Embryonic facial prominence (tissue), 1 donor: ENCODE measurements around the gene RNF224.

Source experiments
- DNase-seq: peaks from one replicate; pipeline ENCODE4 v3.0.0-alpha.2; 2016; ENCODE audit errors: extremely low spot score

Gene RNF224

DNA sequence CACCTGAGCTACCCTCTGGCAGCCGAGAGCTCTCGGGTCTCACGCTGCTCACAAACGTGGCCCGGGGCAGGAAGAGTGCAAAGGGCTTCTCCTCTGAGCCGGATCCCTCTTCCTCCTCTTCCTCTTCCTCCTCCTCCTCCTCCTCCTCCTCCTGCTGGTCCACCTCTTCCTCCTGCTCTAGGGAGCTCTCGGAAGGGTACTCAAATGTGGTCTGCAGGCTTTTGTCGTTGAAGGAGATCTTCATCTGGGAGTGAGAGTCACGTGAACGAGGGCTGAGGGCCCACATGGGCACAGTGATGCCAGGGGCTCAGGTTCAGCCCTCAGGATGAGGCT, 34.9 kb upstream of the RNF224 start:
- DNase-seq = no peak

DNA sequence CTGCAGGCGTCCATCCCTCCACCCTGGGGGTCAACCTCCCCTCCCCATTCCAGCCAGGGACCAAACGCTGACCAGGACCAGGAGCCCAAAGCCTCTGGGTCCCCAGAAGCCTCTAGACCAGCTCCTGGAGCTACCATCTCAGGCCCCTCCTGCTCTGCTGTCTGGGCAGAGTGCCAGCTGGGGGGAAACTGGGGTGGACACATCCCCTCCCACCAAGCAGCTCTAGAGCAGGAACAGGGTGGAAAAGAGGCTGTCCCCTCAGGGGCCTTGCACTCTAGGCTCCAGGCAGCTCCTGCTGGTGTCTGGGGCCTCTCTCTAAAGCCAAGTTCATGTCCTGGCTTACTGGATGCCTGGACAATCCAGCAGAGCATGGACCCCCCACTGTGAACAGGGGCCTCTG, 34.4 kb upstream of the RNF224 start:
- DNase-seq = no peak

DNA sequence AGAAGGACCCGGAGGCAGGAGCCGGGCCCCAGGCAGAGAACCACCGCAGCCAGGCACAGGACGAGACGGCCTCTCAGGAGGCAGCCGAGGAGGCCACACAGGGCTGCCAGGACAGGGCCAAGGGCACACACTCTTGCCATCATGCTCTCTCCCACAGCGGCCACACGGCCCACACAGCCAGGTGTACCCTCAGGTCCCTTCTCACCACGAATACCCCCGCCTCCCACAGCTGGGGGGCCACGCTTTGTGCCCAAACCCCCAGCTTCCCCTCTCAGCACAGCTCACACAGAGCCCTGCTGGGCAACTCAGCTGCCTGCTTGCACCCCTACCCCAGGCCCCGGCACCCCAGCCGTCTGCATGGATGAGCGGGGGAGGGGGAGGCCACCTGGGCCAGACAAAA, 33.5 kb upstream of the RNF224 start:
- DNase-seq = no peak

DNA sequence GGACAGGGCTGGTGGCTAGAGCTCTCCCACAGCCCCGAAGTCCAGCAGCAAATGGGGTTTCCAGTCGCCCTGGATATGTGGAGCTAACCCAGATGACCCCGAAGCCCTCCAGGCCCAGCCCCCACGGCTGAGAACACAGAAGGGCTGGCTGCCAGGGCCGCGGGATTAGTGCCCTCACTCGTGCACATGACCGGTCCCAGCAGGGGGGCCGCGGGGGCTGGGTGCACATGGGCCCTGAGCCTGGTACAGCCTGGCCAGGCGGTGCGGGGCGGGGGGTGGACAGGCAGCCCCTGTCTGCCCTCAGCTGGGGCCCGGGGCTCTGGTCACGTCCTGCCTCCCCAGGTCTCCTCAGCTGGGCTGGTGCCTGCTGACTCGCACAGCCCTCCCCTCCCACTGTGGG, 32.9 kb upstream of the RNF224 start:
- DNase-seq = no peak

DNA sequence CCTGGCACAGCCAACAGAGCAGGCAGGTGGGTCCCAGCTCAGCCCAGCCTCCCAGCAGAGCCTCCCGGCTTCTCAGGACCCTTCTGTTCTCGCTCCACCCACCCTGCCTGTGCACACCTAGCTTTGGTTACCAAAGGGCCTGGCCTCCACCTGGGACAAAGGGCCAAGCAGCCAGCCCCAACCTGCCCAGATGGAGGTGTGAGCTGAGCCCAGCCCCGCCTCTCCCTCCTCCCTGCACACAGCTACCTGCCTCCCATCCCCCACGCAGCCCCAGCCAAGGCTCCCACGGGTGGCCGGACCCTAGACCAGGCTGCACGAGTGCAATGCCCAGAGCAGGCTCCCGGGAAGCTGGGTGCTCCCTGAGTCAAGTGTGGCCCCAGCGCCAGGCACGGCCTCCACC, 32.4 kb upstream of the RNF224 start:
- no peak for DNase-seq

DNA sequence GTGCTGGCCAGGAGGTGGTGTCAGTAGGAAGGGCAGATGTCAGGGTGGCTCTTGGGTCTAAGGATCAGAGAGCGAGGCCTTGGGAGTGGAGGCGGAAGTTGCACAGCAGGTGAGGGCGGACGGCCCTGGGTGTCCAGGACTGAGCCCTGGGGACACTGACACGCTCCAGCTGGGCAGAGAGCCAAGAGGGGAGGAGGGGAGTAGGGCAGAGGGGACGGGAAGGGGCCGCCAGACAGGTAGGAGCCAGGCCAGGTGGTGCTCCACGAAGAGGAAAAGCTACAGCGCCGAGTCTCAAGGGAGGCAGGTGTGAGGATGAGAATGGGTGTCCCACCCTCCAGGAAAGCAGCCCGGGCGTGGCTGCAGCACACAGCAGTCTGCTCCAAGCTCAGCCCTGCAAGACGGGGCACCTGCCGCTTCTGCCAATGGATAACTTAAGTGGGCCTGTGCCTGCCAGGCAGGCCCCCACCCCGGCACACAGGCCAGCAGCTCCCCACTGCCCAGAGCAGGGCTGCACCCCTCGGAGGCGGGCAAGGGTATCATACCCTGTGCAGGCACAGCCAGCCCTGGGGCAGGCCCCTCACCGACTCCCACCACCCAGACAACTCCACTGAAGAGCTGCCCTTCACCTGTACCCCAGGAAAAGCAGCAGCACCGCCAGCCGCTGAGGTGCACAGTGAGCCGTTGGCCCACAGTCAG, 31.6 kb upstream of the RNF224 start:
- no peak for DNase-seq

DNA sequence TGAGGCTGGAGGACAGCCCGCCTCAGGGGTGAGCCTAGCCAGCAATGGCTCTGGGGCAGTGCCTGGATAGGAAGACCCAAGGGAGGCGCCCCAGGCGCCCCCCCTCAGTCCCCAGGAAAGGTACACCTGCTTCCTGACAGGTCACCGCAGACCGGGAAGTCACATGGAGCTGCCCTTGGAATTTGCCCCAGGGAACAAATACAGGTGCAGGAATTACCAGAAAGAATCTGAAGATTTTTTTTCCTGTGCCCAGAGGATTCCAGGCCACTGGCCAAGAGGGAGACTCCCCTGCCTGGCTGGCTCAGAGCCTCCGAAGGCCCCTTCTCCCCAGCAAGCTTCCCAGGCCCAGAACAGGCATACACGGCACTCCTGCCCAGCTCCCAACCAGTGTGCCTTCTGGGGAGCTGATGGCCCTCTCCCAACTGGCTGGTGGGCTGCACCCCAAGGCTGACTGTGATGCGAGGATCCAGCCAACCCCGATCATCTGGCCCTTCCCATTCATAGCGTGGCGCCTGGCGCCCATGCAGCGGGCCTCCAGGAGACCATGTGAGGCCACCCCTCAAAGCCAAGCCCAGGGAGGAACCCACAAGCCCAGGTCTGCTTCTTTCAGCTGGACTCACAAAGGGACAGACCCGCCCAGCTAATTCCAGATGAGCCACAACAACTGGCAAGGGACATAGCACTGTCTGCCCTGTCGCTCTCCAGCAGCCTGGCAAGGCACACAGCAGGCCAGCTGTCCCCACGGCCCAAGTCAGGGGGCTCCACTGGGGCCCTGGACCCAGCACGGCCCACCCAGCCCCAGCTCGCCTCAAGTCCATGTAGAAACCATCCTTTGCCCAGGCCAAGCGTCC, 29.0 kb upstream of the RNF224 start:
- no peak for DNase-seq

DNA sequence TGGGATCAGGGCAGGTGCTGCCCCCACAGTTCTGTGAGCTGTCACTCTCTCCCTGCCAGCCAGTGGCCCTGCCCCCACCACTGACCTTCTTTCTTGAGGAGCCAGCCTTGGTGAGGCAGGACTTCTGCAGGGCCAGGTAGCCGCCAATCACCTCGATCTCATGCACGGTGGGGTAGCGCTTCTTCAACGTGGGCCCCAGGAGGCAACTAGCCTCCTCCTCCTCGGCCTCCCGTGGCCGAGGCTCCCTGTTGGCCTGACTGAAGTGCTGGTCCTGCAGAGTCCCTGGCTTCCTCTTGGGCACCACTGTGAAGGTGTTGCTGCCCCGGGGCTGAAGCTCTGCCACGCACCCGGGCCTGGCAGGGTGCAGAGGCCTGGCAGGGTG, 28.4 kb upstream of the RNF224 start:
- no peak for DNase-seq

DNA sequence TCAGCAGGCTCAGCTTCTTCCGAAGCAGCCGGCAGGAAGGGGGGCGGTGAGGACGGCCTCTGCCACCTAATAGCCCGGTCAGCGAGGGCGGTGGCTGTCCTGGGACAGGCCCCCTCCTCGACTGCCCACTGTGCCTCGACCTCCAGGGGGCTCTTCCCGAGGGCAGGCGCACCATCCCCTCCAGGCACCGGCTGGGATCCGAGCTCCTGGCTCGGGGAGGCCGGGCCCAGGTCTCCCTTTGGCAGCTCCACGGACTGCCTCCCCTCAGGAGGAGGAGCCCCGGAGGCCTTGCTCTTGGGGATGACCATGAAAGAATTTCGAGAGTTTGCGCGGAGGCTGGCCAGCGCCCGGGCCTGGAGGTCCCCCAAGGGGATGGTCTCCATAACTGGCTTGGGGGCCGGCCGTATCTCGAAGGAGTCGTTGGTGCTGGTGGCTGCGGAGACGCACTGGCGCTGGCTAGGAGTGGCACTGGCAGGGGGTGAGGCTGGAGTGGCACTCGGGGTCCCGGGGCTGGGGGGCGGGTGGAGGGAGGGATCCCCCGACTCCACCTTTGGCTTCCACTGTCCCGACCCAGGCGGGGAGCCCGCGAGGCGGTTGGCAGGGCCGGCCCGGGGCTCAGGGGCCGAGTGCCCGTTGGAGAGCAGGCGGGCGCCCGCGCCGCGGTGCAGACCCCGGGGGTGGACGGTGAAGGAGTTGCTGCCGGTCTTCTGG, 27.7 kb upstream of the RNF224 start:
- no peak for DNase-seq

DNA sequence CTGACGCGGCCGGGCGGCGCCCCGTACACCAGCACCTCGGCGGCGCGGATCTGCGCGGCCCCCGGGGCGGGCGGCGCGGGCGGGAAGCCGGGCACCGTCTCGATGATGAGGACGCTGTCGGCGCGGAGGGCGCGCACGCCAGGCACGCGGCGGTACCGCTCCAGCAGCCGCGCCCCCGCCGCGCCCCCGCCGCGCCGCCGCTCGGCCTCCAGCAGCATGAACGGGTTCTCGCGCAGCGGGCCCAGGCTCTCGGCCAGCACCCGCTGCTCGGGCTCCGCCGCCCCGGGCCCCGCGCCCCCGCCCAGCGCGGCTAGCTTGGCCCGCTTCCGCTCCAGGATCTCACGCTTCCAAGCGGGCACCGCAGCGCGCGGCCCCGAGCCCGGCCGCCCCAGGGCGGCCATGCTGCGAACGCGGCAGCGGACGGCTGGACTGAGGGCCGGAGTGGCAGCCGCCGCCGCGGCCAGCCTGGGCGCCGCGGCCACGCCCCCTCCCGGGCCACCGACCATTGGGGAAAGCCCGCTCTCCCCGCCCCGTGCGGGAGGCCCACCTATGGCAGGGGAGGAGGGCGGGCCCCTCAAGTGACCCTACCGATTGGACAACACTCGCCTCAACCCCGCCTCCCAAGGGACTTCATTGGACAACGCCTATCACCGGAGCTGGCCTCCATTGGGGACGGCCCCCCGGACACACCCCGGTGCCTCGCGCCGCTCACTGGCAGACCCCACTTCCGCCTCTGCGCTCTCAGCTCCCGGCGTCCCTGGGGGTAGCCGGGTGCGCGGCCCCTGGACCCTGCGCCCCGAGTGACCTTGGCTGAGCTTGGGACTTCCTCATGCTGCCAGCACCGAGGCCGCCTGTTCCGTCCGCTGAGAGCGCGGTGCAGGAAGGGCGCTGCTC, 26.7 kb upstream of the RNF224 start, which contains the start of gene TPRN:
TSS of gene TPRN (minus strand) at position 431 of the 894 bp plus-strand sequence. CDS start at position 401, 30 bp downstream.
- DNase-seq = peak; percentile 91

DNA sequence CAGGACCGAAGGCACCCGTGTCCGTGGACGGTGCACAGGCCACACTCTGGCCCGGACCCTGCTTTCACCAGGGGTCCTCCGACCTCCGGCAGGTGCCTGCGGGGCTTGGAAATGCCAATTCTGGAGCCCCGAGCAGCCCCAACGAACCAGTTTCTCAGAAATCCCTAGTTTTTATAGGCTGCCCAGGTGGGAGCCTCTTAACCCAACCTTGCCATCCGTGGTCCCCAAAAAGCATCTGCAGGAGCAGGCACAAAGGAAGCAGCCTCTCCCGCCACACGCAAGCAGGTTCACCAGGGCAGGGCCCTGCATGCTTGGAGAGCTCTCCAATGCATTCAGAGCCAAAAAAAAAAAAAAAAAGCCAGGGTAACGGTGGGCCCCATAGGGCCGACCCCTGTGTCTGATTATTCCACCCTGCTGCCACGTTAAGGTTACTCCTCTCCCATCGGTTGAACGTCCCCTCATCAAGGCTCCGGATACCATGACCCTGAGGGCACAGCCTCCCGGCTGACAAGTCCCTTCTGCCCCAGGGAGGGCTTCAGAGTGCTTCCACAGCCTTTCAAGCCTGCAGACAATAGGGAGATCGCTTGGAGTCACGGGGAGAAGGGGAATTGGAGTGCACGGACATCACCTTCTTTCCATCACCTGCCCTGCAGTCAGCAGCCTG, 26.0 kb upstream of the RNF224 start:
- DNase-seq = no peak

DNA sequence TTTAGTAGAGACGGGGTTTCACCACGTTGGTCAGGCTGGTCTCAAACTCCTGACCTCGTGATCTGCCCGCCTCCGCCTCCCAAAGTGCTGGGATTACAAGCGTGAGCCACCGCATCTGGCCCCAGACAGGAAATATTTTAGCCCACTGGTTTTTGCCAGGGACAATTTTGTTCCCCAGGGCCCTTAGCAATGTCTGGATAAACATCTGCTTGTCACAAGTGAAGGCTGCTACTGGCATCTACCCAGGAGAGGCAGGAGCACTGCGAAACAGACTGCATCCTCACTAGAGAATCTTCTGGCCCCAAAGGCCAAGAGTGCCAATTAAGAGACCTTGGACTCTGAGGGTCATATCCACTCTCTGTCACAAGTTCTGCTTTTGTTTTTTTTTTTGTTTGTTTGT, 24.3 kb upstream of the RNF224 start:
- no peak for DNase-seq

DNA sequence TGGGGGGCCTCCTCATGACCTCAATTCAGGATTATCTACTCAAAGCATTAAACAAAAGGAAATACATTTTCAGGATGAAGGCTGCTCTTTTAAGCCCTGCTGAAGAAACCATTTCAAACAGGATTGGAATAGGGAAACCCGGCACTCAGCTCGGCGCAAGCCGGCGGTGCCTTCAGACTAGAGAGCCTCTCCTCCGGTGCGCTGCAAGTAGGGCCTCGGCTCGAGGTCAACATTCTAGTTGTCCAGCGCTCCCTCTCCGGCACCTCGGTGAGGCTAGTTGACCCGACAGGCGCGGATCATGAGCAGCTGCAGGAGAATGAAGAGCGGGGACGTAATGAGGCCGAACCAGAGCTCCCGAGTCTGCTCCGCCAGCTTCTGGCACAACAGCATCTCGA, 22.6 kb upstream of the RNF224 start:
- DNase-seq = no peak

DNA sequence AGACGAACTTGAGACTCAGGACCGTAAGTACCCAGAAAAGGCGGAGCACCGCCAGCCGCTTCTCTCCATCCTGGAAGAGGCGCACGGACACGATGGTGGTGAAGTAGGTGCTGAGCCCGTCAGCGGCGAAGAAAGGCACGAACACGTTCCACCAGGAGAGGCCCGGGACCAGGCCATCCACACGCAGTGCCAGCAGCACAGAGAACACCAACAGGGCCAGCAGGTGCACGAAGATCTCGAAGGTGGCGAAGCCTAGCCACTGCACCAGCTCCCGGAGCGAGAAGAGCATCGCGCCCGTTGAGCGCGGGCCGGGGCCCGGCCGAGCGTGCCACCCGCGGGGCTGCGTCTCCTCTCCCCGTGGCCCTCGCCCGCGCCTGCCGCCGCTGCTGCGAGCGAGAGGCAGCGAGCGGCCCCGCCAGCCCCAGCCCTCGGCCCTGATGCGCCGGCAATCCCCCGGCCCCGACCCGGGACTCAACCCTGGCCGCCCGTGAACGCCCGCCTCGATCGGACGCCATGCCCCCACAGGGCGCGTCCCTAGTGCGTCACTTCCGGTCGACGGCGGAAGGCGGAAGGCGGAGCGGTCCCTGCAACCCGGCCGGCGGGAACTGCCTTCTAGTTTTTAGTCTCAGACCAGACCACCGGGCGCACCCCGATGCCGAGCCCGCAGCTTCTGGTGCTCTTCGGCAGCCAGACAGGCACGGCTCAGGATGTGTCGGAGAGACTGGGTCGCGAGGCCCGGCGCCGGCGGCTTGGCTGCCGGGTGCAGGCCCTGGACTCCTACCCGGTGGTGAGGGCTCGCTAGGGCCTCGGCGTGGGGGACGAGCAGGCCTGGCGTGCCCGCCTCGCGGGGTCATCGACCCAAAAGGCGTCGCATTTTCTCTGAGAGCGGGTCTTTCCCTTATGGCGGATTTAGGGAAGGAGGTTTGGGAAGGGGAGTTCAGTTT, 21.9 kb upstream of the RNF224 start, which contains the start of the genes NDOR1 and TMEM203:
TSS of gene NDOR1 (plus strand) at position 575 of the 944 bp plus-strand sequence. CDS start at position 653, 78 bp downstream.
TSS of gene TMEM203 (minus strand) at position 523 of the 944 bp plus-strand sequence. CDS start at position 289, 234 bp downstream.
- peak; percentile 72 for DNase-seq

DNA sequence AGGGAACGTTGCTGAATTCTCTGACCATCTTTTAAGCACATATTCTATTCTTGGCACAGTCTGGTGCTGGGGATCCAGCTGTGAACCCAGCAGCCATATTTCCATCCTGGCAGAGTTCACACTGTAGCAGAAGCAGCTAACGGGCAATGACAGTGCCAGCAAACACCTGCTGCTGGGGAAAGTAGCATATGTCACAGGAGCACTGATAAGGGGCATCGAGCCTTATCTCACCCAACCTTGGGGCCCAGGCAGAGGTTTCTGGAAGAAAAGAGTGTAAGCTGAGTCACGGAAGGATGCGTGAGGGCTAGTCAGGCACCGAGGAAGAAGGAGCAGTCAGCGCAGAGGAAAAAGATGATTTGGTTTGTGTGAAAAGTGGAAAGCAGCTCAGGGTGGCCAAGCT, 20.7 kb upstream of the RNF224 start:
- DNase-seq = no peak

DNA sequence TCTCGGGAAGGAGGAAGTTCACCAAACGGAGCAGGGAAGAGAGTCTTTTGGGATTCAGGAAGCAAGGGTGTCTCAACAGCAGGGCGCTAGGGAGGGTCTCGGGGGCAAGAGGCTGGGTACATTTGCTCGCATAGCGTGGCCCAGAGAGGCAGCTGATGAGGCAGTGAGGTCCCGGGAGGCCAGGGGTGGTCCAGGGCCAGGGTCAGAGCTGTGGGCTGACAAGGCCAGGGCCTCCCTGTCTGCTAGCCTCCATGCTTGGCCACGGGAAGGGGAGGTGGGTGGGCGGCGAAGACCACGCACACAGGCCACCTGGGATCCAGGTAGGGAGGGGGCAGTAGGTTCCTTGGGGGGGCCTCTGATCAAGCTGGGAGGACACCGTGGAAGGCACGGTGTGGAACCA, 15.8 kb upstream of the RNF224 start:
- no peak for DNase-seq

DNA sequence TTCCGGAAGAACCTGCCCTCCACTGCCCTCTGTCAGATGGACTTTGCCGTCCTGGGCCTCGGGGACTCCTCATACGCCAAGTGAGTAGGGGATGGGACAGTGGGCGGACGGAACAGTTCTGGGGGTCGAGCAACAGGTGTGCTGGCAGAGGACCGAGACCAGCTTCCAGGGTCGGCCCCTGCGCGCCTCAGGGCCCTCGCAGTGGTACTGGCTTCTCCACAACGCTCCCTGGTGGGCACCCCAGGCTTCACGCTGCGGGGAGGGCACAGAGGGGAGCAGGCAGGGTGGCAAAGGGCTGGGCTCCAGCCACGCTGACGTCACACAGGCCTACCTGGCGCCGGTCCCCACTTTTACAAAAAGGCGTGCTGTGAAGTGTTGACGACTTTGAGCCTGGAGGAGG, 14.8 kb upstream of the RNF224 start:
- DNase-seq = no peak

DNA sequence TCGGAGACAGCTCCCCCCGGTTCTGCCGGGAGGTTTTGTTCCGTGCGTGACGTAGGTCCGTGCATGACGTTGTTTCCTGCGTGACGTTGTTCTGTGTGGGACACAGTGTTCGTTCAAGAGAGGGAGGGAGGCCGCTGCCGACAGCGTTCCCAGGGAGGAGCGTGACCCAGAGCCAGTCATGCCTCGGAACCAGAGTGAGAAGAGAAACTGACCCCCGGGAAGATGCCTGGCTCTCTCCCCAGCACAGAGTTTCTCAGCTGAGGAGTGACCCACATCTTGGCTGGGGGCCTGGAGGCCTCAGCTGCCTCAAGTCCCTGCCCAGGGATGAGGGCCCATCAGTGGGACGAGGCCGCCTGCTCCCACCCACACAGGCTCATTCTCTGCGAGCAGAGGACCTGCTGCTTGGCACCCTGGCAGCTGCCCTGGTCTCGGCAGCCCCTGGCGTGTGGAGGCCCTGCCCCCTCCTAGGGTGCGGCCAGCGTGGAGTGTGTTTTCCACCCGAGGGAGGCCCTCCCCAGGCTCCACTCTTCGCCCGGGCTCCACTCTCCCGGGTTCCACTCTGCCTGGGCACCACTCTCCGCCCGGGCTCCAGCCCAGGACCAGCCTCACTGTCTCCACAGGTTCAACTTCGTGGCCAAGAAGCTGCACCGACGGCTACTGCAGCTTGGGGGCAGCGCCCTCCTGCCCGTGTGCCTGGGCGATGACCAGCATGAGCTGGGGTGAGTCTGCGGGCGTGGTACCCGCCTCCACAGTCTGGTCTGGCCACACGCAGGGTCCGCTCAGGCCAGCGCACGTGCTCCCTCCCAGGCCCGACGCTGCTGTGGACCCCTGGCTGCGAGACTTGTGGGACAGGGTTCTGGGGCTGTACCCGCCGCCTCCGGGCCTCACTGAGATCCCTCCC, 13.9 kb upstream of the RNF224 start:
- no peak for DNase-seq

DNA sequence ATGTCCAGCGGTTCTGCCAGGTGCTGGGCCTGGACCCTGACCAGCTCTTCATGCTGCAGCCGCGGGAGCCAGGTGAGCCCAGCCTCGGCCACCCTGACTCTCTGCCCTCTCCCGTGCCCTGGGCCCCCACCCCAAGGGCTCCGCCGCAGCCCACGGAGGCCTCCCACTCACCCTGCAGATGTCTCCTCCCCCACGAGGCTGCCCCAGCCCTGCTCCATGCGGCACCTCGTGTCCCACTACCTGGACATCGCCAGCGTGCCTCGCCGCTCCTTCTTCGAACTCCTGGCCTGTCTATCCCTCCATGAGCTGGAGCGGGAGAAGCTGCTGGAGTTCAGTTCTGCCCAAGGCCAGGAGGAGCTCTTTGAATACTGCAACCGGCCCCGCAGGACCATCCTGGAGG, 12.7 kb upstream of the RNF224 start:
- no peak for DNase-seq
